ENCODE data around the gene EHD2.
"Not testable (repeated sequence)": the region's sequence is repeated elsewhere in the genome, so short reads cannot be mapped to it uniquely, and the experiment has no call there.

DNA sequence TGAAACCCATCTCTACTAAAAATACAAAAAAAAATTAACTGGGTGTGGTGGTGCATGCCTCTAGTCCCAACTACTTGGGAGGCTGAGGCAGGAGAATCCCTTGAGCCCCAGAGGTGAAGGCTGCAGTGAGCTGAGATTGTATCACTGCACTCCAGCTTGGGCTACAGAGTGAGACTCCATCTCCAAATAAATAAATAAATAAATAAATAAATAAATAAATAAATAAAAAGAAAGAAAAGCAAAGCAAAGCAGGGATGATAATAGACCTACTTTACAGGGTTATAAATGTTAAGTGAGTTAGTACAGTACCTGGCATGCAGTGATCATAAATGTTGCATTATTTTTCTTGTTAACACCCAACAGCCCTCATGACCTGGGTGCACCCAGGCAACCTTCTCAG lies 1.6 kb downstream of the EHD2 start:
- TF ChIP-seq, protein P1, sequence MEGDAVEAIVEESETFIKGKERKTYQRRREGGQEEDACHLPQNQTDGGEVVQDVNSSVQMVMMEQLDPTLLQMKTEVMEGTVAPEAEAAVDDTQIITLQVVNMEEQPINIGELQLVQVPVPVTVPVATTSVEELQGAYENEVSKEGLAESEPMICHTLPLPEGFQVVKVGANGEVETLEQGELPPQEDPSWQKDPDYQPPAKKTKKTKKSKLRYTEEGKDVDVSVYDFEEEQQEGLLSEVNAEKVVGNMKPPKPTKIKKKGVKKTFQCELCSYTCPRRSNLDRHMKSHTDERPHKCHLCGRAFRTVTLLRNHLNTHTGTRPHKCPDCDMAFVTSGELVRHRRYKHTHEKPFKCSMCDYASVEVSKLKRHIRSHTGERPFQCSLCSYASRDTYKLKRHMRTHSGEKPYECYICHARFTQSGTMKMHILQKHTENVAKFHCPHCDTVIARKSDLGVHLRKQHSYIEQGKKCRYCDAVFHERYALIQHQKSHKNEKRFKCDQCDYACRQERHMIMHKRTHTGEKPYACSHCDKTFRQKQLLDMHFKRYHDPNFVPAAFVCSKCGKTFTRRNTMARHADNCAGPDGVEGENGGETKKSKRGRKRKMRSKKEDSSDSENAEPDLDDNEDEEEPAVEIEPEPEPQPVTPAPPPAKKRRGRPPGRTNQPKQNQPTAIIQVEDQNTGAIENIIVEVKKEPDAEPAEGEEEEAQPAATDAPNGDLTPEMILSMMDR (IDR thresholded peaks at IDR 0.05; ENCODE audit: insufficient read depth, low read depth, low read length), result not testable (repeated sequence)
- not testable (repeated sequence) for TF ChIP-seq EZH2 (IDR thresholded peaks at IDR 0.05; ENCODE audit: insufficient read depth, low read length)

Data from astrocyte (in vitro differentiated cells and primary cell).